ENCODE measurements around the gene KCNJ6. TPM values are rescaled to one million over a fixed set of nuclear protein-coding genes. Genes with fewer than 3 reads are reported as not detected.

The KCNJ6 gene
- total RNA-seq, 1 experiment from 2014 or later, result not detected

DNA sequence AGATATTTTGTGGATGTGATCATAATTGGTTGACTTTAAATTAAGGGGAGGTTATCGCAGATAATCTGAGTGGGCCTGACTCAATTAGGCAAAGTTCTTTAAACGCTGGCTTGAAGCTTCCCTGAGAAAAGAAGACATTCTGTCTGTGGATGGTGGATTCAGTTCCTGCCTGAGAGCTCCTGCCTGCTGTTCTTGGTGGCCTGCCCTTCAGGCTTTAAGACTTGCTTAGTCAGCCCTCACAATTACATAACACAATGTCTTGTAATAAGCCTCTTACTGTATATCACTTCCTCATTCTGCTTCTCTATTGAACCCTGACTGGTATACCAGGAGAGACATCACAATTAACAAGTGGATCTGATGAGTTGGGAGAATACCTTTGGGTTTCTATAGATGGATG lies 50.2 kb downstream of the KCNJ6 start:
- peak; percentile 24 for DNase-seq (ENCODE audit: low read depth)

DNA sequence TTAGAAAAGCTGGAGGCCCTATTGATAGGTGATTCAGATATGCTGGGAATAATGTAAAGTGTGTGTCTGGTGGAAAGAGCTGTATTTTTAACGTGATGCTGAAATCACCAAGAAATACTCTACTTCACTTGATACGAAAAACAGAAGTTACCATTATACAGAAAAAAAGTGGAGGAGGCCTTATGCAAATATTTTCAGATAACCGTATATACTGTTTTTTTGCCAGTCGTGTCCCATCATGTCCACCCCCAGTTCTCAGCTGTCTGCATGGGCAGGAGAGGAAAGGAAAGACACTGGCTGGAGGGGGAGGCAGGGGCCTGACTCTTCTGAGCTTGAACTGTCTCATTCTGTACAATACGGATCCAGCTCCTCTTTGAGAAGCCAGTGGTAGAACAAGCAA lies 51.1 kb downstream of the KCNJ6 start:
- no peak for DNase-seq (ENCODE audit: low read depth)

DNA sequence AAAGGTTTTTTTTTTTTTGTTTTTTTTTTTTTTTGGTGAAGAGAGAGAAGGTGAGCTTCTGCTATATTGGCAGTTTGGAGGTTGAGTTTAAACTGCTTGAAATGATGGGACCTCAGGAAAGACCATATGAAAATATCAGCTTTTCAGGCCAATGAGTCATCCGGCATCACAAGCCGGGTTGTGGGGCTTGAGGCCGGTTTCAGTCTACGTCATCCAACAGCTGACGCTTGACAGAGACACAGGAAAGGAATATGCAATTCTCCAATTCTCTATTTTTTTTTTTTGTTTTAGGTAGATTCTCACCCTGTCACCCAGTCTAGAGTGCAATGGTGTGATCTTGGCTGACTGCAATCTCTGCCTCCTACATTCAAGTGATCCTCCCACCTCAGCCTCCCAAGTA lies 52.4 kb downstream of the KCNJ6 start:
- peak; percentile 81 for DNase-seq (ENCODE audit: low read depth)

DNA sequence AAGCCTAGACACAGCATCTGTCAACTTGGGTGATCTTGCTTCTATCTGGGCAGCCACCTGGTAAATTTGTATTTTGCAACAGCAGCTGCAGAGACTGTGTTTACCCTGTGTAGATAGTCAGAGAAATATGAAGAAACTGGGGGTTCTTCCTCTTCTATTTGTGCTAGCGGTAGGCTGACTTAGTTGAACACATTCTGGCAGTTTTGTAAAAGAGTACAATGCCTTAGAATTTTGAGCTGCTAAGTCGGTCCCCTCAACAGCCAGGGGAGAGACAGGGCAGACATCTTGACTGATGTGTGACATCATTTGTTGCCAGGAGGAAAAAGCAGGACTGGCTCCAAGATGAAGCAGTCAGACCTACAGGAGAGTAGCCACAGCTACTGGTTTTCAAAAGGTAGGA lies 53.7 kb downstream of the KCNJ6 start:
- DNase-seq (ENCODE audit: low read depth), result peak; percentile 42

- no peak for DNase-seq (ENCODE audit: low read depth)
Measured at GRCh38 chr21:37861561-37861960, 54.7 kb downstream of the KCNJ6 start.

- no peak for DNase-seq (ENCODE audit: low read depth)
Measured at GRCh38 chr21:37860416-37860815, 55.8 kb downstream of the KCNJ6 start.

DNA sequence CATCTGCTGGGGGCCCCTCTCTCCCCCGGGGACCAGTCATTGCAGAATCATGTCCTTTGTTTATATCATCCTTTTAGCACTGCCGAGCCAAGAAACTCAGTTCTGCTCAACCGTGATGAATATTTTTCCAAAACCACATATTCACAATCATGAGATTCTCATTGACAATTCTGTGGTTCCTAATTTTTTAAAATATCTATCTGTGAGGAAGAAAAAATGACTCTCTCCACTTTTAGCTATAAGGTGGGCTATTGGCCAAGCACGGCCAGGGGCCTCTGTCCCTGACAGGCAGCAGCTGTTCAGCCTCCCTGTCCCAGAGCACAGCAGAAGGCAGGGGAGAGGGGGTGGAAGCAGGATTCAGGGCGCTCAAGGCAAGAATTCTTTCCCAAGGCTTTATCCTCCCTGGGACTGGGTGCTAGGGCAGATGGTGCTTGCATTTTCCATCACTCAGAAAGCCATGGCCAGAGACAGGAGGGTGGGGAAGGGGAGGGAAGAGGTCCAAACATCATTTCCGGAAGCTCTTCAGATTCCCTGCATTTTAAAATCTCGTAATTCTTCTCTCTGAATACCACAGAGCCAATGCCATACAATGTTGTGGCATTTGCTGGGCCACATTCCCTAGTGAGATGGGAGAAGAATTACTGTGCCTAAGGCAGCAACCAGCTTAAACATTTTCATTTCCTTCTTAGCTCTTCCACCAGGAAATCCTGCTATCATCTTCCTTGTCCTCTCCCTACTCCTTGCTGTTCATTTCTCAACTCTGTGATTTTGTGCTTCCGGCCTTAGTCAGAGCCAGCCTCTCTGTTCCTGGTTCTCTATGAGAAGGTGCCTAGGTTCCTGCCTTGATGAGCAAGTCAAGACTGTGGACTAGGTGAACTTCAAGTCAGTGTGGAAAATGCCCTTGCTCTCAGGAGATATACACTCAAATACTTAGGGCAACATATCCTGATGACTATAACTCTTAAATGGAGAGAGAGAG lies 60.3 kb downstream of the KCNJ6 start:
- DNase-seq (ENCODE audit: low read depth), result peak; percentile 72

DNA sequence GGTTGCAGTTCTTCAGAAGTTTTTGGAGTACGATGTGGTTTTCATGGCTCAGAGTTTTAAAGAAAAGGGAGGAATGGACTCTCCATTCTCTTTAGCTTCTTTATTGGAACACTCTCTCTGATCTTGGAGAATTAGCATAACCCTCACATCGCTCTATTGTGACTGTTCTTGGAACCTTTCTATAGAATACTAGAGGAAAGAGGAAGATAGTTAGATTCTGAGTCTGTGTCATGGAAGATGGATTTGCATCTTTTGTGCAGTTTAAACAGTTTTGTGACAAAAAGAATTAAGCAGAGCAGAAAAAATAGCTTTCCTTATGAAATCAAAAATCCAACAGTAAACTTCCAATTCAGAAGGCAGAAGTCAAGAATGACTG lies 61.0 kb downstream of the KCNJ6 start:
- DNase-seq (ENCODE audit: low read depth), result no peak

GRCh38 chr21:37849506-37850102 lies 66.7 kb downstream of the KCNJ6 start:
- DNase-seq (ENCODE audit: low read depth), result peak; percentile 72

DNA sequence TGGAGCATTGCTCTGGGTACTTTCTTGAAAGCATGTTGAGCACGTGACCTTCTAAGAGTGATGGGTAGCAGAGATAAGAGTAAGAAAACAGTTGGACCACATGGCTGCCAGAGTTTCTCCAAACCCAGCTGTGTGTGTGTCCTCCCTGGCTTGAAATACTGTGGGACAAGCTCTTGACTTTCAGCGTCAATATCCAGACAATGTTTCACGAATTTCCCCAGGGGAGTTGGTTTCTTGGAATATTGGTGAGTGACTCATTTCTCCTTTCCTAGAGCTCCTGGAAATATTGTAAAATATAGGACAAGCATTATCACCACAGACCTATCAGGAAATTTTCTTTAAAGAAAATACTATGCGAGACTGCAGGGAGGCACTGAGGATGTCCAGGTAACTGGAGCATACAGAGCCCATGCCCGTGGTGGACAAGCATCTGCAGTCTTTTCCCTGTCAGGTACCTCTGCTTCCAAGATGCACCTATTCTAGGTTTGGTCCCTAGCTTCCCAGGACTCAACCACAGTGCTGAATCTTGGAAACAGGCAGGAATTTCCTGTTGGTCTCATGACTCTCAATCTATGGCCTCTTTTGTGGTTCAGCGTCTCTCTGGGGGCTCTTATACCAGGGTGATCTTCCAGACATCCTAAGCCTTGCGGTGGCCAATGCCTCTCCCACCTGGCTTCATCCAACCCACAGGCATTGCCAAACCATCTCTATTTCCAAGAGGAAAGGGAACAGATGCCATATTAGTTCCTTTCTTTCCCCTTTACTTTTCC lies 67.4 kb downstream of the KCNJ6 start:
- DNase-seq (ENCODE audit: low read depth), result peak; percentile 84

DNA sequence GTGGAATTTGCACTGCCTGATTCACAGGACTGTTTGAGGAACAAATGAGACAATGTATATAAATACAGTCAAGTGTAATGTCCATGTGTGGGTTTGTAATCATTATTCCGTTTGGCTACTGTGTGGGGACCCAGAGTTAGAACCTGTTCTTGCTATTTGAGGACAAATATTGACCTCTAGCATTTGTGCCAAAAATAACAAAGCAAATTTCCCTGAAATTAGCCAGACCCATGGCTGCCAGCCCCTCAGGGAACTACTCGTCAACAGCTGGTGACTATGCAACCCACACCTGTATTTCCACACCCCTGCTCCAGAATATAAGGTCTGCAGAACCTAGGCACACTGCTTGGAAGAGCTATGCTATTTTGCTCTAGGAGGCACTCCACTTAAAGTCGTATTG lies 70.7 kb downstream of the KCNJ6 start:
- DNase-seq (ENCODE audit: low read depth), result no peak

- DNase-seq (ENCODE audit: low read depth), result no peak
Measured at GRCh38 chr21:37843191-37843590, 73.1 kb downstream of the KCNJ6 start.

- DNase-seq (ENCODE audit: low read depth), result no peak
Measured at GRCh38 chr21:37842163-37842919, 73.9 kb downstream of the KCNJ6 start.

DNA sequence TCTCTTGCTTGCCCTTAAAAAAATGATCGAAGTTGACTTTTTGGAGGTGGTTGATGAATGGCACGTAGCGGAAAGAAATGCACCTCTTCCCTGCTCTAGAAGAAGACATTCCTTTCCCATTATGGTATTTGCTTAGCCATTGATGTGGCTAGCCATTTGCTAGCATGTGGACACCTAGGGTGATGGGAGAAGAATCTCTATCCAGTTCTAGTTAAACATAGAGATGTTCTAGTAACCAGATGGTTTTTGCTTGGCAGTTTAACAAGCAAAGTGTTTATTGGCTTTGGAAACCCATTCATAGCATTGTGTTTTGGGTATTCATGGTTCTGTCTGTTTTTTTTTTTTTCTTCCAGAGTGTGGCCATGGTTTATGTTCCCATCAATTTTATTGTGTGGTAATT lies 78.9 kb downstream of the KCNJ6 start:
- peak; percentile 8 for DNase-seq (ENCODE audit: low read depth)

- no peak for DNase-seq (ENCODE audit: low read depth)
Measured at GRCh38 chr21:37835481-37835880, 80.8 kb downstream of the KCNJ6 start.

GRCh38 chr21:37833301-37833700 lies 83.0 kb downstream of the KCNJ6 start:
- DNase-seq (ENCODE audit: low read depth), result no peak

GRCh38 chr21:37829447-37829846 lies 86.8 kb downstream of the KCNJ6 start:
- peak; percentile 74 for DNase-seq (ENCODE audit: low read depth)

DNA sequence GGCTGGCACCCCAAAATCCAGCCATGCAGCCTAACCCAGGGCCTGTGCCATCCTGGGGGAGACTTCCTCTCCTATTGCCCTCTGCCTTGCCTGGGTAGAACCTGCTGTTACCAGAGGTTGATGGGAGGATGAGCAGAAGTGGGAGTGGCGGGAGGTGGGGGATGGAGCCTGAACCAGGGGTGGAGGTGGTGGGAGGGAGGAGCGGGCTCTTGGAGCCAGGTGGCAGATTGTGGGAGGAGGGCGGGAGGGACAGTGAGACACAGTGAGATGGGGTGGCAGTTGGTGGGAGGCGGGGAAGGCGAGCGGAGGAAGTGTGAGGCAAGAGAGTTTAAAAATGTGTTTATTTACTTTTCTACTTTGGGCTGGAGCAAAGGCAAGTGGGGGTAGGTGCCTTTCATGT lies 87.3 kb downstream of the KCNJ6 start:
- DNase-seq (ENCODE audit: low read depth), result peak; percentile 26

- peak; percentile 10 for DNase-seq (ENCODE audit: low read depth)
Measured at GRCh38 chr21:37828556-37828955, 87.7 kb downstream of the KCNJ6 start.

- DNase-seq (ENCODE audit: low read depth), result no peak
Measured at GRCh38 chr21:37827913-37828312, 88.3 kb downstream of the KCNJ6 start.

GRCh38 chr21:37821786-37822450 lies 94.3 kb downstream of the KCNJ6 start:
- DNase-seq (ENCODE audit: low read depth), result no peak

Measured in RPMI7951 (cell line).